Measurements from ENCODE around the gene PKN1.
A peak's percentile ranks its signal among the peaks of the same experiment; 100 is the strongest.

PKN1 gene

DNA sequence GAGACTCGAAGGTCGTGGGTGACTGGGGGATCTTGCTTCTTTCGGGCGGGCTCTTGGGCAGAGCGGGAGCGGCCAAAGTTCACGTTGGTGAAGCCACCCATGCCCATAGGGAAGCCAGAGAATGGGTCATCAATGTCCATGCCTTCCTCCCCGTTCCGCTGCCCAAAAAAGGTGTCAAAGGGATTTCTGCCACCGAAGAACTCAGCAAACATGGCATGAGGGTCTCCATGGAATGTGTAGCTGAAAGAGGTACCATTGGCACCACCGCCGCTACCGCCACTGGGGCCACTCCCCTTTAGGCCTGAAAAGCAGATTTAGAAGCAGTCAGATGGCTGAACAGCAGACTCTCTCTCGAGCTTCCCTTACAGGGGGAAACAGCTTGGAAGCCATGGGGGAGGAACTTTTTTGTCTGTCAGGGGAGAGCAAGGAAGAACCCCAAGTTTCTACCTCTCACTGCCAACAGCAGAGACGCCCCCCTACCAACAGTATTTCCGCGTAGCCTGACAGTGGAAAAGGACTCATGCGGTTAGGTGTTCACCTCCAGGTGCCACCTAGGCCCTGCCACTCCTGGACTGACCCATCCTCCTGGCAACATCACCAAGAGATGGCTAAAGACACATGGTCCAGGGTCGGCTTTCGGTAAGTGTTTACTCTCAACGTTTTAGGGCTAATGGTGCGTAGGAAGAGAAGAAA, 83.8 kb downstream of the PKN1 start:
- no peak for DNase-seq

DNA sequence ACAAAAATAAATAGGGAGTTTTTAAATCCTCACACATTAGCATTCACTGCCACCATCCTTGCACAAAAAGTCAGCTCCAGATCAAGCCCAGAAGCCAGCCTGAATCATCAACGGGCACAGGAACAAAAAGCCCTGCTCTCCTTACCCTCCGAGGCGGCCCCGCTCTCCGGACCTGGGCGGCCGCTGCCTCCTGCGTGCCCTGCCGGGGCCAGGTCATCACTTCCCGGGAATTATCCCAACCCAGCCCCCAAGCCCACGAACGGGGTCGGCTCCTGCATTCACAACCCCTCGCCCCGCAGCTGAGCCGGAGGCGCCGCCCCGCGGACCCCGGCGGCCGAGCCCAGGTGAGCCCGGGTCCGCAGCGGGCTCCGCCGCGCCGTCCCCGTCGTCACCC, 84.3 kb downstream of the PKN1 start:
- DNase-seq: no peak

DNA sequence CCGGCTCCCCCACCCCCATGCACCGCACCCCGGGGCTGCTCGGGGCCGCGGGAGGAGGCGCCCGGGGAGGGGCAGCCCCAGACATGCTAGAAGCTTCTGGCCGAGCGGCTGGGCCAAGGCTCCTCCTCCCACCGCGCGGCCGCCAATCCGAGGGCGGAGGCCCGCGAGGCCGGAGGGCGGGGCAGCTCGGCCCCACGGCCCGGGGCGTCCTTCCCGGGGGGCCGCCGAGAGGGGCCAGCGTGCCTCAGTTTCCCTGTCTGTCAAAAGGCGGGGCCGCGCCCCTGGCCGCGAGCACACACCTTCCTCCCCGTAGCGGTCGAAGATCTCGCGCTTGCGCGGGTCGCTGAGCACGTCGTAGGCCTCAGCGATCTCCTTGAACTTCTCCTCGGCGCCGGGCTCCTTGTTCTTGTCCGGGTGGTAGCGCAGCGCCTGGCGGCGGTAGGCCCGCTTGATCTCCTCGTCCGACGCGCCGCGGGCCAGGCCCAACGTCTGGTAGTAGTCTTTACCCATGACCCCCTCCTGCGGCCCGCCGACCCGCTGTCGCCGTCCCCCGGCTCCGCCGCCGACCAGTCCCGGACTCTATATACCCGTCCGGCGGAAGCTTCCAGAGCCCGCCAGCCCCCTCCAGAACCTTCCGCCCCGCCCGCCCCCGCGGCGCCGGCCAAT, 84.9 kb downstream of the PKN1 start, which contains the start of gene DNAJB1:
Gene DNAJB1 (minus strand): TSS at position 558 of the 666 bp plus-strand sequence. CDS start 48 bp downstream, at position 510.
- DNase-seq: peak; percentile 60

DNA sequence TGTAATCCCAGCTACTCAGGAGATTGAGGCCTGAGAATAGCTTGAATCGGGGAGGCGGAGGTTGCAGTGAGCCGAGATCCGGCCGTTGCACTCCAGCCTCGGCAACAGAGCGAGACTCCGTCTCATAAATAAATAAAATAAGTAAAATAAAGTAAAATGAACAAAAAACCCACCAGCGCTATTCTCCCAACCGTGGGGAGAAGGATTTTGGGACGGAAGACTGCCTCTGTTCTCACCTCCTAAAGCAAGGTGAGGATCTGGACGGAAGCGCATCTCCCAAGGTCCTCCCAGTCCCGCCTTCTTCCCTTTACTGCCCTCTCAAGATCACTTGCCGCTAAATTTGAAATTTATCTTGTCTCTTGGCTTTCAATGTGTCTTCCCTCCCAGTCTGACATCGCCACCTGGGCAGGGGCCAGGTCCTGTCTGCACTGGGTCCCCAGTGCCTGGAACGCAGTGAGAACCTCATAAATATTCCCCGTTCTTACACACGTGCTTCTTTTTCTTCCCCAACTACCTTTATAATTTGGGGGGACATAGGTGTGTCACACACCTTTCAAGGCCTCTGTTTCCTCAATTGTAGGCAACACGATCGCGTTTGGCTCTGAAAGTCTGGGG, 86.2 kb downstream of the PKN1 start:
- DNase-seq: no peak

DNA sequence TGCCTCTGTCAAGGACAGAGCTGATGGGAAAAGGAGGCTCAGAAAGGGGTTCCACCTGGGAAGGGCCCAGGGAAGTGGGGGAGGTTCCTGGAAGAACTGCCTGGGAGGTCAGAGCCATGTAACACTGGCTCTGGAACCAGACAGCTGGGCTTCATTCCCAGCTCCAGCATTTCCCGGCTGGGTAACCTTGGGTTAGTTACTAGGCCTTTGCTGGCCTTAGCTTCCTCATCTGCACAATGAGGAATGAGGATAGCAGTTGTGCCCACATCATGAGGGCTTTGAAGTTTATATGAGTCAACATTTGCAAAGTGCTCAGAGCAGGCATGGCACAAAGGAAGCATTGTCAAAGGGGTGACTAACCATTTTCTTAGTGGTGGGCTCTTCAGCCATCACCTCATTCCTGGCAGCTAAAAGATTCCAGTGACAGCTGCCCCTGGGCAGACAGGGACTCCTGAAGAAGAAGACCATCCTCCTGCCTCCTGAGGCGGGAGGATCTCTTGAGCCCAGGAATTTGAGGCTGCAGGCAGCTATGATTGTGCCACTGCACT, 86.8 kb downstream of the PKN1 start:
- DNase-seq: peak; percentile 56

DNA sequence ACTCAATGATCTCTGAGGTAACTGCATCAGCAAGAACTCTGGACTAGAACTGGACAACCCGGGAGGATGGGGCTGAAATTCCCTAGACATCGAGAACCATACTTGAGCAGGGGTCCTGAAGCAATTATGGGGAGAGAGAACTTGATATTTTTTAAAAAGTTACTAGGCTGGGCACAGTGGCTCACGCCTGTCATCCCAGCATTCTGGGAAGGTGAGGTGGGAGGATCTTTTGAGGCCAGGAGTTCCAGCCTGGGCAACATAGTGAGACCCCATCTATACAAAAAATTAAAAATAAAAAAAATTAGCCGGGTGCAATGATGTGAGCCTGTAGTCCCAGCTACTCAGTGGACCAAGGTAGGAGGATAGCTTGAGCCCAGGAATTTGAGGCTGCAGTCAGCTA, 87.4 kb downstream of the PKN1 start:
- no peak for DNase-seq
